Hepatocyte (in vitro differentiated cells): ENCODE measurements around the gene HBD.

ENCODE experiments used
- EZH2phosphoT487 ChIP-seq: fragments of 200-600 bp; sonication (generic); IDR thresholded peaks from one replicate; pipeline ENCODE4 v1.6.1; 2018; ENCODE audit warnings: antibody characterized with exemption, mild to moderate bottlenecking, low read depth, moderate library complexity; ENCODE audit not compliant: unreplicated experiment, severe bottlenecking
- TF ChIP-seq, protein P1 (sequence below): fragments of 200-600 bp; sonication (generic); IDR thresholded peaks from 2 replicates; pipeline ENCODE4 v1.5.1; 2016; ENCODE audit warnings: antibody characterized with exemption, mild to moderate bottlenecking; ENCODE audit not compliant: poor library complexity

DNA sequence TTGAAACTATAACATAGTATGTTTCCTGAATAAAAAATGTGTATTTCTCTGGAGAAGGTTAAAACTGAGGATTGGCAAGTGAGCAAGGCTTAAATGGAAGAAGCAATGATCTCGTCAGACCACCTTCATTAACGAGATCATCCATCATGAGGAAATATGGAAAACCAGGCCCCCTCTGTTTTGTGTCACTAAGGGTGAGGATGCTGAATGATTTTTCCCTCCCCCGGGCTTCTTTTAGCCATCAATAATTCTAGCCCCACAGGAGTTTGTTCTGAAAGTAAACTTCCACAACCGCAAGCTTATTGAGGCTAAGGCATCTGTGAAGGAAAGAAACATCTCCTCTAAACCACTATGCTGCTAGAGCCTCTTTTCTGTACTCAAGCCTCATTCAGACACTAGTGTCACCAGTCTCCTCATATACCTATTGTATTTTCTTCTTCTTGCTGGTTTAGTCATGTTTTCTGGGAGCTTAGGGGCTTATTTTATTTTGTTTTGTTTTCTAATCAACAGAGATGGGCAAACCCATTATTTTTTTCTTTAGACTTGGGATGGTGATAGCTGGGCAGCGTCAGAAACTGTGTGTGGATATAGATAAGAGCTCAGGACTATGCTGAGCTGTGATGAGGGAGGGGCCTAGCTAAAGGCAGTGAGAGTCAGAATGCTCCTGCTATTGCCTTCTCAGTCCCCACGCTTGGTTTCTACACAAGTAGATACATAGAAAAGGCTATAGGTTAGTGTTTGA lies 41.3 kb upstream of the HBD start:
- TF ChIP-seq, protein P1, sequence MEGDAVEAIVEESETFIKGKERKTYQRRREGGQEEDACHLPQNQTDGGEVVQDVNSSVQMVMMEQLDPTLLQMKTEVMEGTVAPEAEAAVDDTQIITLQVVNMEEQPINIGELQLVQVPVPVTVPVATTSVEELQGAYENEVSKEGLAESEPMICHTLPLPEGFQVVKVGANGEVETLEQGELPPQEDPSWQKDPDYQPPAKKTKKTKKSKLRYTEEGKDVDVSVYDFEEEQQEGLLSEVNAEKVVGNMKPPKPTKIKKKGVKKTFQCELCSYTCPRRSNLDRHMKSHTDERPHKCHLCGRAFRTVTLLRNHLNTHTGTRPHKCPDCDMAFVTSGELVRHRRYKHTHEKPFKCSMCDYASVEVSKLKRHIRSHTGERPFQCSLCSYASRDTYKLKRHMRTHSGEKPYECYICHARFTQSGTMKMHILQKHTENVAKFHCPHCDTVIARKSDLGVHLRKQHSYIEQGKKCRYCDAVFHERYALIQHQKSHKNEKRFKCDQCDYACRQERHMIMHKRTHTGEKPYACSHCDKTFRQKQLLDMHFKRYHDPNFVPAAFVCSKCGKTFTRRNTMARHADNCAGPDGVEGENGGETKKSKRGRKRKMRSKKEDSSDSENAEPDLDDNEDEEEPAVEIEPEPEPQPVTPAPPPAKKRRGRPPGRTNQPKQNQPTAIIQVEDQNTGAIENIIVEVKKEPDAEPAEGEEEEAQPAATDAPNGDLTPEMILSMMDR = no peak
- TF ChIP-seq EZH2phosphoT487 = no peak
